K562 (cell line): Measurements from ENCODE around the gene TTC28. TPM values are rescaled to one million over a fixed set of nuclear protein-coding genes. Genes with fewer than 3 reads are reported as not detected.

ENCODE experiments used
- ATAC-seq: fragments of 200-7000 bp; cut with Tn5 transposase; 3 replicates; pipeline ENCODE4 v1.9.1; 2020; ENCODE audit warnings: moderate library complexity
- BruUV-seq: library from RNA; stranded (reverse); fragments of 400-500 nt; replicated peaks from 2 replicates; lab custom pipeline; 2021; lab: Mats Ljungman, UMichigan
- CTCF ChIA-PET: fragments of 300-600 bp; formaldehyde crosslinking; extraction: SDS; loops from one replicate; lab custom pipeline; 2021; ENCODE audit warnings: low intra/inter-chr PET ratio; lab: Yijun Ruan, JAX
- POLR2A ChIA-PET: fragments of 300-600, 350-650 bp; sonication (Branson Sonifier 250); formaldehyde crosslinking; extraction: SDS; loops from one replicate; lab custom pipeline; 2021; ENCODE audit warnings: antibody characterized with exemption, inconsistent platforms; lab: Yijun Ruan, JAX
- DNase-seq, 4 experiments: peaks; one replicate each; pipeline versions ENCODE4 v3.0.0 to v3.0.0-alpha.2; 2011 to 2018; ENCODE audit warnings: low spot score in 3 of 4, mixed read lengths in 3 of 4; ENCODE audit errors: extremely low read depth in 1 of 4
- FAIRE-seq: peaks from 2 replicates; lab custom pipeline; 2011; peaks lifted over from hg19 to GRCh38; lab: Jason Lieb, UNC
- H2AFZ ChIP-seq: 2 replicates; pipeline ENCODE4 v1.6.0; 2011; ENCODE audit warnings: low read depth, low read length, control low read depth, inconsistent platforms
- H3K27ac ChIP-seq: fragments of 200-600 bp; 3 replicates; pipeline ENCODE4 v1.8.0; 2011; ENCODE audit warnings: low read depth, mild to moderate bottlenecking, control low read depth, inconsistent platforms, low read length, moderate library complexity, mixed read lengths; ENCODE audit errors: extremely low read depth
- H3K27me3 ChIP-seq, 2 experiments: fragments of 300-600 bp in 1 of 2; 2 replicates in 1 of 2; 3 replicates in 1 of 2; pipeline versions ENCODE4 v1.6.0 to v1.8.0; 2011; ENCODE audit warnings: inconsistent platforms in 2 of 2, low read length in 2 of 2, mild to moderate bottlenecking in 1 of 2, mixed read lengths in 1 of 2, moderate library complexity in 1 of 2; ENCODE audit not compliant: control insufficient read depth in 2 of 2, insufficient read depth in 2 of 2
- H3K36me3 ChIP-seq: fragments of 300-600 bp; 3 replicates; pipeline ENCODE4 v1.8.0; 2011; ENCODE audit warnings: mild to moderate bottlenecking, low read length, inconsistent platforms; ENCODE audit not compliant: control insufficient read depth, insufficient read depth
- H3K4me1 ChIP-seq, 2 experiments: fragments of 200-600 bp in 1 of 2; replicated peaks in 1 of 2; 2 replicates in 1 of 2; 3 replicates in 1 of 2; pipeline versions ENCODE4 v1.5.1 to v1.8.0; 2011; ENCODE audit warnings: inconsistent platforms in 2 of 2, low read length in 2 of 2, mild to moderate bottlenecking in 1 of 2, mixed read lengths in 1 of 2, moderate library complexity in 1 of 2; ENCODE audit not compliant: control insufficient read depth in 2 of 2, insufficient read depth in 2 of 2
- H3K4me2 ChIP-seq: 2 replicates; pipeline ENCODE4 v1.6.1; 2011; ENCODE audit warnings: low read length, control low read depth, inconsistent platforms, mixed read lengths; ENCODE audit not compliant: insufficient read depth
- H3K4me3 ChIP-seq: fragments of 200-600 bp; sonication (generic), shearing (Covaris generic); 2 replicates; pipeline ENCODE4 v1.5.1; 2016; ENCODE audit warnings: control low read depth, inconsistent platforms
- H3K79me2 ChIP-seq: fragments of 200-600 bp; 3 replicates; pipeline ENCODE4 v1.8.0; 2011; ENCODE audit warnings: low read length, inconsistent platforms; ENCODE audit not compliant: control insufficient read depth, insufficient read depth
- H3K9ac ChIP-seq, 2 experiments: 2 replicates each; pipeline versions ENCODE4 v1.6.0 to v1.6.1; 2011; ENCODE audit warnings: low read depth in 2 of 2, low read length in 2 of 2, control low read depth in 1 of 2, inconsistent platforms in 1 of 2, mild to moderate bottlenecking in 1 of 2, mixed read lengths in 1 of 2; ENCODE audit not compliant: insufficient read depth in 1 of 2
- H3K9me1 ChIP-seq: one replicate; pipeline ENCODE4 v1.6.0; 2011; ENCODE audit warnings: inconsistent platforms, mild to moderate bottlenecking, low read length, moderate library complexity; ENCODE audit not compliant: control insufficient read depth, insufficient read depth
- H3K9me3 ChIP-seq: replicated peaks from 2 replicates; pipeline ENCODE4 v1.5.1; 2011; ENCODE audit warnings: low read depth, low read length, inconsistent platforms; ENCODE audit not compliant: control insufficient read depth, insufficient read depth
- H4K20me1 ChIP-seq: replicated peaks from 2 replicates; pipeline ENCODE4 v1.6.1; 2011; ENCODE audit warnings: low read length, inconsistent platforms, mixed read lengths; ENCODE audit not compliant: control insufficient read depth, insufficient read depth
- BRD4 ChIP-seq: fragments of 200-600 bp; sonication (generic); IDR thresholded peaks from 2 replicates; pipeline ENCODE4 v1.6.1; 2017; ENCODE audit warnings: inconsistent platforms
- CBX2 ChIP-seq: fragments of 200-600 bp; sonication (generic); IDR thresholded peaks from one replicate; pipeline ENCODE4 v1.6.1; 2012; ENCODE audit warnings: mild to moderate bottlenecking, low read length, inconsistent platforms; ENCODE audit not compliant: insufficient read depth, poor library complexity, severe bottlenecking
- CREB3L1 ChIP-seq: fragments of 450-650 bp; IDR thresholded peaks from 2 replicates; pipeline ENCODE4 v1.6.1; 2014; ENCODE audit warnings: low read depth, mild to moderate bottlenecking, moderate library complexity, borderline replicate concordance
- EP400 ChIP-seq: fragments of 450-650 bp; IDR thresholded peaks from 2 replicates; pipeline ENCODE4 v1.6.1; 2017; ENCODE audit warnings: antibody characterized with exemption, mild to moderate bottlenecking, moderate library complexity
- GABPB2 ChIP-seq: fragments of 250-450 bp; sonication (Bioruptor Pico); conservative IDR thresholded peaks from 2 replicates; pipeline ENCODE4 v1.5.1; 2021; ENCODE audit warnings: mild to moderate bottlenecking
- HINFP ChIP-seq: fragments of 450-650 bp; conservative IDR thresholded peaks from 2 replicates; pipeline ENCODE4 v1.6.1; 2016; ENCODE audit warnings: missing genetic modification characterization, low read depth, mild to moderate bottlenecking, control low read depth, missing compliant biosample characterization
- NBN ChIP-seq: fragments of 450-650 bp; IDR thresholded peaks from 2 replicates; pipeline ENCODE4 v1.6.1; 2016; ENCODE audit warnings: low read depth, mild to moderate bottlenecking
- RBM22 ChIP-seq: fragments of 200-400 bp; formaldehyde crosslinking; IDR thresholded peaks from 2 replicates; pipeline ENCODE4 v1.6.1; 2018; ENCODE audit warnings: low read length, low read depth; ENCODE audit not compliant: poor library complexity, severe bottlenecking
- SNIP1 ChIP-seq: fragments of 450-650 bp; IDR thresholded peaks from 2 replicates; pipeline ENCODE4 v1.7.1; 2017; ENCODE audit warnings: low read depth, mild to moderate bottlenecking
- ZHX1 ChIP-seq: fragments of 150-350 bp; conservative IDR thresholded peaks from 2 replicates; pipeline ENCODE4 v1.6.1; 2014; ENCODE audit warnings: low read length
- WGBS: fragments of 100-300 bp; shearing (Covaris generic); methylation state at CpG from one replicate; pipeline ENCODE4 v1.1.6; 2016; ENCODE audit warnings: low coverage, mixed read lengths; ENCODE audit not compliant: insufficient coverage; ENCODE audit errors: missing lambda C conversion rate; 5-methylcytosine and 5-hydroxymethylcytosine counted together
- in situ Hi-C: fragments of 300-500 bp; cut with MboI; formaldehyde crosslinking; loops from 4 replicates; pipeline ENCODE4 v1.15.0; 2018; ENCODE audit warnings: inconsistent platforms, mixed read lengths
- intact Hi-C: fragments of 100-400 bp; cut with micrococcal nuclease; formaldehyde crosslinking; loops from 2 replicates; pipeline ENCODE4 v1.14.2; 2022
- polyA plus RNA-seq, 8 experiments: library from polyadenylated mRNA; depleted of rRNA in 4 of 8; stranded (reverse) in 5 of 8; unstranded in 3 of 8; fragments of >200 nt; fragmentation: Nextera tagmentation in 2 of 8; fragmentation: Illumina TruSeq in 1 of 8; extraction: Ambion mirVana in 2 of 8; extraction: Trizol in 1 of 8; gene quantifications; 2 replicates each; pipeline versions ENCODE4 v1.2.1 to v1.2.3, GENCODE V29; 2011 to 2014; ENCODE audit warnings: inconsistent platforms in 1 of 8, missing spikeins in 1 of 8
- total RNA-seq, 7 experiments: library from RNA; depleted of rRNA in 6 of 7; stranded (reverse); fragments of >200 nt in 6 of 7; fragmentation: Illumina TruSeq in 2 of 7; extraction: Trizol in 2 of 7; gene quantifications; 2 replicates each; pipeline versions ENCODE4 v1.2.1 to v1.2.3, GENCODE V29; 2011 to 2021; ENCODE audit warnings: low replicate concordance in 1 of 7

TTC28 gene
- total and polyA plus RNA-seq, 9 of the 15 experiments (the other 6 are each of a cell fraction or from before 2014, with no cell fraction given) = 0.22 to 10.7 (median 3.1) TPM

GRCh38 chr22:28139961-28140360 lies 539.7 kb downstream of the TTC28 start:
- H3K36me3 ChIP-seq = no peaks in the 10 kb centered on the region
- no peak overlapping the region for H3K4me3 ChIP-seq
- intact Hi-C loops = no loop called here
- H3K9me1 ChIP-seq = no peaks in the 10 kb centered on the region
- ATAC-seq (no peak), FAIRE-seq (no peak), DNase-seq (no peak)
- CTCF ChIA-PET = no interaction called here
- WGBS = 10% methylated on average over 2 of the region's 2 CpGs
- no TSS peak for BruUV-seq
- H3K9me3 ChIP-seq = no peaks in the 10 kb centered on the region
- no peaks in the 10 kb centered on the region for H3K27me3 ChIP-seq
- no peak overlapping the region for H3K4me2 ChIP-seq
- no peaks in the 10 kb centered on the region for H3K4me1 ChIP-seq
- H4K20me1 ChIP-seq = no peaks in the 10 kb centered on the region
- POLR2A ChIA-PET = interaction anchor here (0.5 kb wide), 1 partner anchor 27 kb away, joined by 4 read pairs; no protein-coding TSS in a partner anchor
- no peak overlapping the region for H3K27ac ChIP-seq
- H3K9ac ChIP-seq = no peak overlapping the region
- H3K79me2 ChIP-seq = no peaks in the 10 kb centered on the region
- in situ Hi-C loops = no loop called here
- H2AFZ ChIP-seq = no peak overlapping the region
- TF ChIP-seq GABPB2 (CRISPR knock-in tag) (no peak), EP400 (no peak)

GRCh38 chr22:28139516-28139915 lies 540.1 kb downstream of the TTC28 start:
- no TSS peak for BruUV-seq
- Histone ChIP-seq H3K27me3 (no peaks in the 10 kb centered on the region), H3K27ac (no peak overlapping the region), H3K9me3 (no peaks in the 10 kb centered on the region), H3K9ac (no peak overlapping the region), H2AFZ (no peak overlapping the region), H3K79me2 (no peaks in the 10 kb centered on the region), H3K9me1 (no peaks in the 10 kb centered on the region), H3K4me1 (no peaks in the 10 kb centered on the region), H3K4me2 (no peak overlapping the region), H3K36me3 (no peaks in the 10 kb centered on the region), H4K20me1 (no peaks in the 10 kb centered on the region), H3K4me3 (no peak overlapping the region)
- in situ Hi-C loops (no loop called here), intact Hi-C loops (no loop called here)
- no peak for DNase-seq
- ATAC-seq = no peak
- 13% methylated on average over 1 of the region's 1 CpG for WGBS
- FAIRE-seq = no peak
- ChIA-PET CTCF (no interaction called here), POLR2A (interaction anchor here (0.5 kb wide), 1 partner anchor 27 kb away, joined by 4 read pairs; no protein-coding TSS in a partner anchor)
- TF ChIP-seq CREB3L1 = no peak
- no peak for TF ChIP-seq RBM22
- no peak for TF ChIP-seq ZHX1
- TF ChIP-seq CBX2 = no peak
- TF ChIP-seq NBN = no peak
- TF ChIP-seq HINFP (tag) = no peak
- no peak for TF ChIP-seq SNIP1
- TF ChIP-seq BRD4 = no peak
